ENCODE results near the gene CDC6. TPM values are rescaled to one million over a fixed set of nuclear protein-coding genes. Genes with fewer than 3 reads are reported as not detected.

The CDC6 gene
- total RNA-seq, 1 donor from 2014 or later, result 2.3 TPM

GRCh38 chr17:40343219-40344119 is 55.8 kb downstream of the CDC6 start:
- Histone ChIP-seq H3K27ac (peak overlapping the region; percentile 96), H3K4me3 (peak overlapping the region; percentile 92), H3K4me1 (peaks cover 79% of the 10 kb centered on the region), H3K27me3 (ENCODE audit: low read depth) (no peaks in the 10 kb centered on the region), H3K36me3 (peaks cover 7% of the 10 kb centered on the region), H3K9me3 (no peaks in the 10 kb centered on the region)
- intact Hi-C loops (cut with DNase I), result no loop called here
- ATAC-seq, result no peak
- TF ChIP-seq, protein P1, sequence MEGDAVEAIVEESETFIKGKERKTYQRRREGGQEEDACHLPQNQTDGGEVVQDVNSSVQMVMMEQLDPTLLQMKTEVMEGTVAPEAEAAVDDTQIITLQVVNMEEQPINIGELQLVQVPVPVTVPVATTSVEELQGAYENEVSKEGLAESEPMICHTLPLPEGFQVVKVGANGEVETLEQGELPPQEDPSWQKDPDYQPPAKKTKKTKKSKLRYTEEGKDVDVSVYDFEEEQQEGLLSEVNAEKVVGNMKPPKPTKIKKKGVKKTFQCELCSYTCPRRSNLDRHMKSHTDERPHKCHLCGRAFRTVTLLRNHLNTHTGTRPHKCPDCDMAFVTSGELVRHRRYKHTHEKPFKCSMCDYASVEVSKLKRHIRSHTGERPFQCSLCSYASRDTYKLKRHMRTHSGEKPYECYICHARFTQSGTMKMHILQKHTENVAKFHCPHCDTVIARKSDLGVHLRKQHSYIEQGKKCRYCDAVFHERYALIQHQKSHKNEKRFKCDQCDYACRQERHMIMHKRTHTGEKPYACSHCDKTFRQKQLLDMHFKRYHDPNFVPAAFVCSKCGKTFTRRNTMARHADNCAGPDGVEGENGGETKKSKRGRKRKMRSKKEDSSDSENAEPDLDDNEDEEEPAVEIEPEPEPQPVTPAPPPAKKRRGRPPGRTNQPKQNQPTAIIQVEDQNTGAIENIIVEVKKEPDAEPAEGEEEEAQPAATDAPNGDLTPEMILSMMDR (IDR thresholded peaks at IDR 0.05), result no peak
- DNase-seq, result no peak

DNA sequence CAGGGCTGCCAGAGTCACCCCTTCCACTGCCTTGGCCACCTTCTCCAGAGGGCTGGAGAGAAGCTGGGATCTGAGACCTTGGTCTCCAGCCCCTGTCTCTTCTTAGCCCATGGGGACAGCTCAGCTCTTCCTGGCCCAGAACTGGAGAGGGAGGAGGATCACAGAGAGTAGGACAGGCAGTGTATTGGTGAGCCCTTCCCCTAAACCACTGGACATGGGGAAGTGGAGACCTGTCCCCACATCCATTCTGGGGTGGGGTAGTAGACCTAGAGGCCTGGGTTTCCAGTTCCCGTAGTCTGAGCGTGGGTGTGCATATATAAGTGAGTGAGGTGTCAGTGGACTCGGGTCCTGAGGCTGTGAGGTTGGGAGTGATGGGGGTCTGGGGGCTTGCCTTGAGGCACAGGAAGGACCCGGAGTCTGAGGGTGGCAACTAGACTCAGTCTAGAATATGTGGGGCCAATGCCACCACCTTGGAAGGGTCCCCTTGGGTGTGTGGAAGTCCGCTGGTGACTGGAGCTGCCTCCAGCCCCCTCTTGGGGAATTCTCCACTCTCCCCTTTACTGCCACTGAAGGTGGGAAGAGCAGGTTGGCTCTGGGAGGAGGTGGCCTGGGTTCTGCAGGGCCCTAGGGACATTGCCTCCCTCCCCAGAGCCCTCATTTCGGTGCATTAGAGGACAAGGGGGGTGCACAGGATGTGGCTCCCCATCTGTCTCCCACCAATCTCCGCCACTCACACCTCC is 56.9 kb downstream of the CDC6 start:
- TF ChIP-seq, protein P1 (IDR thresholded peaks at IDR 0.05), result no peak
- DNase-seq (no peak), ATAC-seq (no peak)
- intact Hi-C loops (cut with DNase I), result no loop called here
- Histone ChIP-seq H3K27ac (peak overlapping the region; percentile 96), H3K4me3 (peak overlapping the region; percentile 92), H3K4me1 (peaks cover 79% of the 10 kb centered on the region), H3K9me3 (no peaks in the 10 kb centered on the region), H3K27me3 (ENCODE audit: low read depth) (no peaks in the 10 kb centered on the region), H3K36me3 (peaks cover 18% of the 10 kb centered on the region)

DNA sequence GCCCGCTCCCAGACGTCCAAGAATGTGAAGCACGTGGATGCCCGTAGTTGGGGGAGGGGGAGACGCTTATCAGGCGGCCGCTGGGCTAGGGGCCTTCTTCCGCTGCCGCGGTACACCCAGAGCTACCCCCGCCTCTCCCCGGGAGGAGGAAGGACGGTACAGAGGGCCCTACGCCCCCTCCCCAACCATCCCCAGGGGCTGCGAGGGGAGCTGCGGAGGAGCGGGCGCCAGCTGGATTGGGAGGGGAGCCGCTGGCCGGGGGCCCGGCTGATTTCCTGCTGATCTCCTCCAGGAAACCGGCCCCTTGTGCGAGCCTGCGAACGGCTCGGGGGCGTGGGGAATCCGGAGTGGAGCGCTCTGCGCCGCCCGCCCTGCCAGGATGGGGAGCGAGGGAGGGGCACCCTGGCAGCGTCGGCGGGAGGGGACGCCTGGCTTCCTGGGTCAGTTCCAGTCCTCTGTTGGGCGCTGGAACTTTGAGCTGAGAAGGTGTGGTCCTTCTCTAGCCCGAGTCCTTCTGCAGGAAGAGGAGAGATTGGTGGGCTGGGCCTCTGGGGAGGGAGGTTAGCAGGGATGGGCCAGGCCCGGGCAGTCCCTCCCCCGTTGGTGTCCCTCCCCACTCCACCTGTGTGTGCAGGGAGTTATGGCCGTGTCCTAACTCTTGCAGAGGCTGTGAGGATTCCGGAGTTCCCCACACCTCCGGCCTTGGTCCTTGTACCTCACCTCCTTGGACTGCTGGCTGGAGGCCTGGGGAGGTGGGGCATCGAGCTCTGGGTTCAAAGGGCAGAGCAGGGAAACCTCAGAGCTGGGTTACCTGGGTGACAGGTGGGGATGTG is 57.7 kb downstream of the CDC6 start:
- peaks cover 79% of the 10 kb centered on the region for H3K4me1 ChIP-seq
- TF ChIP-seq, protein P1 (IDR thresholded peaks at IDR 0.05), result no peak
- H3K9me3 ChIP-seq, result no peaks in the 10 kb centered on the region
- intact Hi-C loops (cut with DNase I), result no loop called here
- DNase-seq (peak; percentile 82), ATAC-seq (peak; percentile 62 to 65)
- H3K4me3 ChIP-seq, result peak overlapping the region; percentile 92
- peak overlapping the region; percentile 96 for H3K27ac ChIP-seq
- H3K27me3 ChIP-seq (ENCODE audit: low read depth), result no peaks in the 10 kb centered on the region
- peaks cover 25% of the 10 kb centered on the region for H3K36me3 ChIP-seq

DNA sequence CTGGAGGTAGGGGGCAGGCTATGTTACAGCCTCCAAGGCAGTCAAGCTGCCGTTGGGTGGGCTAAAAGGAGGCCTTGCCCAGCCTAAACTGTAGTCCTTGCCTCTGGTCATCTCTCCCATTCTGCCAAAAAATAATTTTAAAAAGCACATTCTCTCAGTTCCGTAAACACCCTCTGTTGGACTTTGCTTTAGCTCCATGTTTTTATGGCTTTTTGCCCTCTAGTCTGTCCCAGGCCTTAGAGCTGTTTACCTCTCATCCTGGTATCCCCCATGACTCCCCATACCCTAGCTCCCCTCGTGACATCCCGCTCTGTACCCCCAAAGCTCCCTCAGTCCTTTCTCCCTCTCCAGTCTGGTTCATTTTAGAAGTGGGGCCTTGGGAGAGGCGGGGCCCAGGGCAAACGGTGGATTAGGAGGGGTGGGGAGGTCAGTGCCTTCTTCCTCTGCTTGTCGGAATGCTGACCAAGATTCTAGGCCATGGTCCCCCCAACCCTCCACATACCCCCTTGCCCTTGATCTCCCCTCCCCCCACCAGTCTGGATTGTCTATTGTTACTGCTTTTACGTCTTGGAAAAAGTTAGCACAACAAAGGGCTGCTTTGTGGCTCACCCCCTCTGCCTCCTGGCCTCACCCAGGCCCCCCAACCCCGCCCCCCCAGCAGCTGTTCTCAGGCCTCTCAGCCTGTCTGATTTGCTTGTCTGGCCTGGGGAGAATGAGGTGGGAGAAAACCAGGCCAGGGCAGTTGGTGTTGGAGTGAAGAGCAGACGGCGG is 58.5 kb downstream of the CDC6 start:
- H3K9me3 ChIP-seq, result no peaks in the 10 kb centered on the region
- peaks cover 31% of the 10 kb centered on the region for H3K36me3 ChIP-seq
- DNase-seq, result no peak
- no peak for ATAC-seq
- no peaks in the 10 kb centered on the region for H3K27me3 ChIP-seq (ENCODE audit: low read depth)
- H3K4me3 ChIP-seq, result peak overlapping the region; percentile 92
- peaks cover 78% of the 10 kb centered on the region for H3K4me1 ChIP-seq
- intact Hi-C loops (cut with DNase I), result no loop called here
- H3K27ac ChIP-seq, result peak overlapping the region; percentile 96
- TF ChIP-seq, protein P1 (IDR thresholded peaks at IDR 0.05), result no peak
